ENCODE measurements around the gene FRK.
A peak's percentile ranks its signal among the peaks of the same experiment; 100 is the strongest.

FRK gene

DNA sequence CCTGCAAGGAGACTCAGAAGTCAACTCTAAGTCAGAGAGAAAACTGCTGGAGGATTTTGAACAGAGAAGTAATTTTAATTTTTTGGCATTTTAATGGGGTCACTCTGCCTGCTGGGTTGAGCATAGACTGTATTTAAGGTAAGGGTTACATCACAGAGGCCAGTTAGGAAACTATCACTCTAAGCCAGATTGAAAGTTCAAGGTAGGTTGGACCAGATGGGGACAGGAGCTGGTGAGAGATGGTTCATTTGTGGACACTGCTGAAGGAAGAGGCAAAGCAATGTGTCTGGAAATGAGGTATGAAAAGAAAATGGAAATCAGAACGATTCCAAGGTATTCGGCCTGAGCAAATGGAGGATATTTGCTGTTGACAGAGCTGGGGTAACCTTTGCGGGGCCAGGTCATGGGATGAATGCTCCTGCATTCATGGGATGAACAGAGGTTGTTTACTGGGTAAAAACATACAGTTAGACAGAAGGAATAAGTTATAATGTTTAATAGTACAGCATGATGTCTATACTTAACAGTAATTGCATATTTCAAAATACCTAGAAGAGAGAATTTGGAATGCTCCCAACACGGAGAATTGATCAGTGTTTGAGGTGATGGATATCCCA lies 26.9 kb downstream of the FRK start:
- DNase-seq, result no peak

DNA sequence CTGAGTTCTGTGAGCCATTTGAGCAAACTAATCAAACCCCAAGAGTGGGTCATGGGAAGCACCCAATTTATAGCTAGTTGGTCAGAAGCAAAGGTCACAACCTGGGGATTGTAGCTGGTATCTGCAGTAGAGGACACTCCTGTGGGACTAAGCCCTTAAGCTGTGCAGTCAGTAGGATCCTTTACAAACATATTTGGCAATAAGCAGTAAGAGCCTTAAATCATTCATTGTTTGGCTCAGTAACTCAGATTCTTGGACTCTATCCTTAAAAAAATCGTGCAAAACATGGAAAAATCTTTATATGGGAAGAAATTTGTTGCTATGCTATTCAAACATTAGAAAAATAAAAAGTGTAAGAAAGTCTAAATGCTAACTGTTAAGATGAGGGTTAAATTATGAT lies 29.9 kb downstream of the FRK start:
- DNase-seq, result no peak

DNA sequence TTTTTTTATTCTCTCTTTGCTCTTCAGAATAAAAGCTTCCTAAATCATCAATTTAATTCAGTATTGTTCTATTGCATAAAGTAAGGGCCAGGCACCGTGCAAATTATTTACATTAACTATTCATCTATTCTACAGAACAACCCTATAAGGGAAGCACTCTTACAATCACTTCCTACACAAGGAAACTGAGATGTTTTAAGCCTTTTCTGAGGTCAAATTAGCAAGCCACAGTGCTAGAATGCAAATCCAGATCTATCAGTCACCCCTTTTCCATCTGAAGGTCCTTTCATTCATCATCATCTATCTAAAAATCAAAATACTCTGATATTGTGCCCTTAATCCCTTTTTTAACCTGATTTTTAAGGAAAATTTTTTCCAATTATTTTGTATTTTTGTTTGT lies 31.2 kb downstream of the FRK start:
- DNase-seq, result no peak

DNA sequence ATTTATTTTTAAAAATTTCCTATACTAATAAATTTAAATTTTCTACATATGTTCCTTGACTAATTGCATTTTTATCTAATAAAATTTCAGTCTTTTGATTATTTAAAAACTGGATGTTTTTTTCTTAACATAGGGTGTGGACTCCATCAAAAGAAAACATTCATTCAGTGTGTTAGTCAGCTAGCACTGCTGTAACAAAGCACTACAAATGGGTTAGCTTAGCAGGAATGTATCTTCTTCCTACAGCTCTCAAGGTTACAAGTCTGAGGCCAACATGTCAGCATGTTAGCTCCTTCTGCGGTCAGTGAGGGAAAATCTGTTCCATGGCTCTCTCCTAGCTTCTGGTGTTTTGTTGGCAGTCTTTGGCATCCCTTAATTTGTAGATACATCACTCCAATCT lies 32.5 kb downstream of the FRK start:
- DNase-seq, result no peak

DNA sequence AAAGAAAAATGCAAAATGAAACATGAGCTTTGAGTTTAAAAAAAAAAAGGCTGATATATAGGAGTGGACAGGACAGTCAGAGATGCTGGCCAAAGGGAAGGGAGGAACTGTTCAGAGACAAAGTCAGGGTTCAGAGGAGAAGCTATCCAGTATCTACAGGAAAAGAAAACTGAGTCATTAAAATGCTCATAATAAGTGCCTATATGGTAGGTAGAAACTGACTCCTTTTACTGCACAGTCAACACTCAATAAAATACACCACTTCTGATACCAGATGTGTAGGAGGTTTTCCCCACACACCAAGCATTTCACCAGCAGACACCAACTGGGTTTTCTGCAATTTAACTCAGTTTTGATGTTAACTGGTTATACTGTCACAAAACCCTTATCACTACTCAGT lies 32.9 kb downstream of the FRK start:
- no peak for DNase-seq

DNA sequence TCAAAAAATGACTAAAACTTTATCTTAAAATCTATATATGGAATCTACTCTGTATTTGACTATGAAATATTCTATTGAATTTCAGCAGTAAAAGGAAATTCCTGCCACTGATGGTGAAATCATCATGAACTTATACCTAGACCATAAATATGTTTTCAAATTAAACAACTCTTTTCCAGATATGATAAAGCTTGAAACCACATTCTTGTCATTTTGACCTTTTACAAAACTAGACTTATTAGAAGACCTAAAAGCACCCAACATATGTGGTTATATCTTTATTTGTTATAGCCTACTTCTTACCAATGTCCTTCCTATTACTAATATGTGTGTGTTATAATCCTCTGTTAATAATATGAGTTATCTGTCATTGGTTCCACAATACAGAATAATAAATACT lies 35.3 kb downstream of the FRK start:
- DNase-seq, result no peak

DNA sequence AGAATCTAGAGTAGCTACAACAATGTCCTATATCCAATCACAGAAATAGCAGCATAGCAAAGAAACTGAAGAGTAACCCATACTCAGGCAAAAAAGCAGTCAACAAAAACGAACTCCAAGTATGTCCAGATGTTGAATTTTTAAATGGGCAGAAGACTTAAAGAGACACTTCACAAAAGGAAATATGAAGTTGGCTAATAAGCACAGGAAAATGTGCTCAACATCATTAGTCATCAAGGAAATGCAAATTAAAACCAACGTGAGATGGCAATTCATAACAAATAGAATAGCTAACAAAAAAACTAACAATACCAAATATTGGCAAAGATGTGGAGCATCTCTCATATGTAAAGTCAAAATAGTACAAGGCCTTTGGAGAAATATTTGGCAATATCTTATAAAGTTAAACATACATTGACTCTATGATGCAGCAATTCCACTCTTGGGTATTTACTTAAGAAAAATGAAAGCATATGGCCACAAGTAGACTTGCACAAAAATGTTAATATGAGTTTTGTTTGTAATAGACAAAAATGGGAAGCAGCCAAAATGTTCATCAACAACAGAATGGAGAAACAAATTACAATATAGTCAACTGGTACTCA lies 37.7 kb downstream of the FRK start:
- DNase-seq, result peak; percentile 17

DNA sequence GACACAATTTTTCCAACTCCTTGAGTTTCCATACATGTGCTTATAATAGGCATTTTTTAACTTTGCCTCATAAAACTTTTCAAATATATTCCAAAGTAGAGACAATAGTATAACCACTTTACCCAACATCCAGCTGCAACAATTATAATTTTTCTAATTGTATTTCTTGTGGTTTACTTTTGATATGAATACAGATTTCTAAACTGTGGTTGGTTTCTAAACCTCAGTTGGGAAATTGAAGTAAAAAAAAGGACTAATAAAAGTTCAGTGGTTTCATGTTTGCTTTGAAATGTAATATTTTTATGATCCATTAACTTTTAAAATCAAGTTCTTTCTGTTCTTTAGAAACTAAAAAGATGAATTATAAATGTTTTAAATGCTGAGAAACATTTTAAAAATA lies 40.0 kb downstream of the FRK start:
- DNase-seq, result no peak

DNA sequence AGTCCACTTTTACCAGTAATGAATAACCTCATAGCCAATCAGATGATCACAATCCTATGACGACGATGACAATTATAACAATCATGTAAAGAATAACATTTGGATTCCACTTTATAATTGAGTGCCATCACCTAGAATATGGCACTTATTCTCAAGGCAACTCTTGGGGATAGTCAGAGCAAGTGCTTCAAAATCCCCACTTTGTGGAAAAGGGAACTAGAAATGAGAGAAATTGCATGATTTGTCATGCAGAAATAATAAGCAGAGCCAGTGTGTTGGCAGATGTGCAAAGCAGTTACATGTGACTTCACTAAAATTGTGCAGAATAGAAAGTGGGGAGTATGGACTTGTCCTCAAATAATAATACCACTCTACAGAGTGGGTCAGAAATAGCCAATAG lies 41.3 kb downstream of the FRK start:
- DNase-seq, result no peak

DNA sequence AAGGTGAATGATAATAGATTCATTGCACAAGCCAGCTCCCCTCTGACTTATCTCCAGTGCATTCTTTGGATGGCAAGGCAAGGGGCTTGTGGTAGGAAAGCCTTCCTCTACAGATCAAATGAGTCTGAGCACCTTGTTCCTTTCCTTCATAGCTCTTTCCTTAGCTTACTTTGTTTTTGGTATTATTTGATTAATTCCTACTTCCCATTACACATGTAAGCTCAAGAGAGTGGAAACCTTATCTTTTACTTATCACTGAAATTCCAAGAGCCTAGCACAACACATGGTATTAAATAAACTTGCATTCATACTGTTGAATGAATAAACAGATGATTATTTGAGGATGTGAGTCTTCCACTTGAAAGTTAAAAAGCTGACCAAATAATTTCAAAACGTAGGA lies 41.7 kb downstream of the FRK start:
- DNase-seq, result no peak

DNA sequence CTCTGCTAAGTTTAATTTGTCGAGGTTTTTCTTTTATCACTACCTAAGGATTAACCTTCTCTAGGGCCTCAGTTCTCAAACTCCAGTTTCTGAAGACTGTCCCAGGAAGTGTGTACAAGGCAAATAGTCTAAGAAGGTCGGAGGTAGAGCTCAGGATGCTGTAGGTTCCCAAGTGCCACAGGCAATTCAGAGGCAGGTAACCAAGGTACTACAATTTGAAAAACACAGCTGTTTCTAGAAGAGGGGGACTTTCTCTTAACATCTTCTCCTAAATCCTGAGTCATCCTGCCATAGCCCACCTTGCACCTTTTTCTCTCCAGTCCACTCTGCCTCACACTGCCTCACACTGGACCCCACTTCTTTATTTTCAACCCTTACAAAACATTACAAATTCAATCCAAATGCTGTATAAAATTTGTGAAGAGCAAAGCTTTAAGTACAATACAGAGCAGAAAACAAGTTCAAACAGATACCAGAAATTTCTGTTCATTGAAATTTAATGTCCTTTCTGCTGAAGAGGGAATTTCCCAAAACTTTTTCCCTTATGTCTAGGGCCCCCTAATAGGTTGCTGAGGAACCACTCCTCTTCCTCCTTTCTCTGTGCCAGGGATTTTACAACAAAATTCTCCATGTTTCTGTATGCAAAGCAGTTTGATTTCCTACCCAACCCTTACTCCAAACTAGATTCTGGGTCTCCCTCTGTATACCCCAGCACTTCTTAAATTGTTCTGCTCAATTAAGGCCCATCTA lies 43.0 kb downstream of the FRK start:
- no peak for DNase-seq

DNA sequence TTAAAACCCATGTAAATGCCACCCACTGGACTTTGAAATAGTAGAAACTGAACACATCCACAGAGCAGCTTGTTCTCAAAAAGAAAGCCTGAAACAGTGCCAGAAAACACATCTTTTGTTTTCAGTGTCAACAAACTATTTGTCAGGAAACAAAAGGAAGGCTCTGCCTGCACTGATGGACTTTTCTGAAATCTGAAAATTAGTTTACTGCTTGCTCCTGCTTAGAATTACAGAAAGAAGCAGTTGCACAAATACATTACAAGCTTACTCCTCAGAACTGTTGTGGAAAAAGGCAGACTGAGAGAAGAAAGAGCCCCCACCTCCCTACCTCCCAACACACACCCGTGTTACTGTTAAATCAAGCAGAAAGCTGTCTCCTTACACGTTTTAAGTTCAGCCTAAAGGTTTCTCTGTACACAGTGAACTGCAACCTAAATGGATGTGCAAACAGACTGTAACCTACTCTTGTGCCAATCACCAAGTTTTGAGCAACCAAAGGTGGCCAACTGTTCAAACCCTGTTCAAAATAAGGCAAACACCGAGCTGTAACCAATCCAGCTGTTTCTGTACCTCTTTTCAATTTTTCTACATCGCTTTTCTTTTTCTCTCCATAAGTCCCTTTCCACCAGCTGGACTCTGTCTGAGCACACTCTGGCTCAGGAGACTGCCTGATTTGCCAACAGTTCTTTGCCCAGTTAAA lies 43.7 kb downstream of the FRK start:
- peak; percentile 32 for DNase-seq

DNA sequence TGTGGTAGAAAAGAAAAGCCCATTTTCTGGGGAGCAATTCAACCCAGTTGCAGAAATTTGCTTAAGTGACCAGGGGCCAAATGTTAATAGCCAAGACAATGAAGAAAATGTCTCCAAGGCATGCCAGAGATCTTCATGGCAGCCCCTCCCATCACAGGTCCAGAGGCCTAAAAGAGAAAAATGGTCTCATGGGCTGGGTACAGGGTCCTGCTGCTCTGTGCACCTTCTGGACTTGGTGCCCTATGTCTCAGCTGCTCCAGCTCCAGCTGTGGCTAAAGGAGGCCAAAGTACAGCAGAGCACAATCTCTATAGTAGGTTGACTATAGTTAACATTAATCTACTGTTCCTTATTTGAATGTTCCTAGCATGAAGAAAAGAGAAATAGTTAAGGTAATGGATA lies 44.7 kb downstream of the FRK start:
- no peak for DNase-seq

DNA sequence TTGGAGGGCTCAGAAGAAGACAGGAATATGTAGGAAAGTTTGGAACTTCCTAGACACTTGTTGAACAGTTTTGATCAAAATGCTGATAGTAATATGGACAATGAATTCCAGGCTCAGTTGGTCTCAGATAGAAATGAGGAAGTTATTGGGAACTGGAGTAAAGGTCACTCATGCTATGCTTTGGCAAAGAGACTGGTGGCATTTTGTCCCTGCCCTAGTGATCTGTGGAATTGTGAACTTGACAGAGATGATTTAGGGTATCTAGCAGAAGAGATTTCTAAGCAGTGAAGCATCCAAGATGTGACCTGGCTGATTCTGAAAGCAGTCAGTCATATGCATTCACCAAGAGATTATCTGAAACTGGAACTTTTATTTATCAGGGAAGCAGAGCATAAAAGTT lies 45.1 kb downstream of the FRK start:
- DNase-seq, result no peak

DNA sequence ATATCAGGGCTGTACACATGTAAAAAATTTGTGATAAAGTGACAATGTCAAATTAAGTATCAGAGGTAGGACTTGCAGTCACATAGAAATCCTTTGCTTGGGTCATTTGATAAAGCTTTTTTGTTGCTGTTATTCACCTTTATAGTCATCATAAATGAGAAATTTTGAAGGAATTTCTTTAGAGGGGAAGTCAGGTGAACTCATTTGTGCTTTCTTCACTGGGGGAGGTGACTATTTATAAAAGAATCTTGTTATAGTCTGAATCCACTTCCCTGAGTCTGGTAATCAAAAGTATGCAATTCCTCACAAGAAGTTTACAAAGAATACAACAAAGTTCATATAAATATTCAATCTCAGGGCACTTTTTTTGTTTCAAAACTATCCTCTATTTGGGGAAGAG lies 47.7 kb downstream of the FRK start:
- no peak for DNase-seq

DNA sequence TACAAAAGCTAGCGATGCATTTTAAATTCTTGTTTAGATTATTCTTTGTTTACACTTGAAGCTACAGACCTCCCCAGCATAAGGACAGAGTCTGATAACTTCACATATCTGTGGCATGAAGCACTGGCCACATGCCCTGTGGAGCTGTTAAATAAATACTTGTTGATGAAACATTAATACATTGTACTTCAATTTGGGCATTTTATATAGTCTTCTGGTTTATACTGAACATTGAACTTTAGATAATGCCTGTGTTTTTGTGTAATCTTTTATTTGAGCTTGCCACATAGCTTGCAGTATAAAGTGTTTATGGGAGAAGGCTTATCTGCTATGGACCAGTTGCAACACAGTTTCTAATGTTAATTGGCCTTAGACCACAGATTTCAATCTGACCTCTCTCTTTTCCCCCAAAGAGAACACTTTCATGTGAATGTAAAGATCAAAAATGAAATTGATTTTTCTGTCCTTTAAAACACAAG lies 48.2 kb downstream of the FRK start:
- no peak for DNase-seq

DNA sequence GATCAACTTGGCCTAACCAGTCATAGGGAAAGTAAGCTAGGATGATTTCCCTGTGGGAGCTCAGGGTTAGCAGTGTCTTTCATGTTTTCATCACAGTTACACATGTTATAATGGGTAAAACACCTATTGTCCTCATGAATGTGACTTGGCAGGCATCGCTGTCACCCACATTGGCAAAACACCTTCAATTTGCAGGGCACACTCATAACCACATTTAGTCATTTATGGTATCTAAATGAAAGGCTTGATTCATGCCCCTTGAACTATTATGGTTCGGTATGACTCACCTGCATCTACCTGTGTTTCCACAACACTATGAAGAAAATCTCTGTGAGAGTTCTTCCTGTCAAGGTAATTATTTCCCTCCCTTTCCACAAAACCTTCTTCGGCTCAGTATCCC lies 49.2 kb downstream of the FRK start:
- no peak for DNase-seq

DNA sequence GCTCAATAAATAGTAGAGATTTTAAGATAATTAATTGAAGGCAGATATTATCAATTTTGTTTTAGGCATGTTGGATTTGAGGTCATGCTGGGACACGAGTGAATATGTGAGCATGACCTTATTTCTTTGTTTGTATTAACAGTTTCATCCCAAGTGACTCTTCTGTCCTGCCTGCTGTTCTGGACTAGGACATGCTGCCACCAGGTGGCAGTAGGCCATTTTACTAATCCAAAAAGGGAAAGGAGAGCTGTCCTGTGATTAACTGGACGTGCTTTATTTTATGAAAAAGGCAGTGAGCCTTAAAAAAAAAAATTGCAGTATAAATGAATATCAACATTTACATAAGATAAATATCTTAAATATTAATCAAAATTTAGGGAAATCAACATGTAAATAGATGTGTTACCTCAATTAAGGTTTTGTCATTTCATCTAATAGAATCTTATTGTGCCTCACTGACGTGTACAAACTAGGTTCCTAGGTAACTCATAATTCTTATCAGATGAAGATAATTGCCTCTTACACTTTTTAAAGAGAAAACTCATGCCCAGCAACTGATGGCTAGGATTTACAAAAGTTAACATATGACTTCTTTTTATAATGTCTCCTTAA lies 49.8 kb downstream of the FRK start:
- peak; percentile 81 for DNase-seq

DNA sequence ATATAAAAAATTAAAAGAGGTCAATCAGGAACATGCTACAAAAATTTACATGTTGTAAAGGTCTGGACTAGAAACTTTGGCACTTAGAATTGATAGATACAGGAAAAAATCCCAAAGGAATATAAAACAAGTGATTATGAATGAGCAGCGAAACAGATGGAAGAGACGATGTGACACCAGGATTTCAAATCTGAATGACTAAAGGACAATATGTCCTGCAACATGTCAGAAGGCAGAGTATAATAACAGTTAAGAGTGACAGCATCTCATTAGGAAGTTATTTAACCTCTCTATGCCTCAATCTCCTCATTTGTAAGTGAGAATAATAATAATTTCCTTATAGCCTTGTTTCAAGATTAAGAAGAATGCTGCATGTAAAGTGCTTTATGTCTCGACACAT lies 50.3 kb downstream of the FRK start:
- DNase-seq, result no peak

DNA sequence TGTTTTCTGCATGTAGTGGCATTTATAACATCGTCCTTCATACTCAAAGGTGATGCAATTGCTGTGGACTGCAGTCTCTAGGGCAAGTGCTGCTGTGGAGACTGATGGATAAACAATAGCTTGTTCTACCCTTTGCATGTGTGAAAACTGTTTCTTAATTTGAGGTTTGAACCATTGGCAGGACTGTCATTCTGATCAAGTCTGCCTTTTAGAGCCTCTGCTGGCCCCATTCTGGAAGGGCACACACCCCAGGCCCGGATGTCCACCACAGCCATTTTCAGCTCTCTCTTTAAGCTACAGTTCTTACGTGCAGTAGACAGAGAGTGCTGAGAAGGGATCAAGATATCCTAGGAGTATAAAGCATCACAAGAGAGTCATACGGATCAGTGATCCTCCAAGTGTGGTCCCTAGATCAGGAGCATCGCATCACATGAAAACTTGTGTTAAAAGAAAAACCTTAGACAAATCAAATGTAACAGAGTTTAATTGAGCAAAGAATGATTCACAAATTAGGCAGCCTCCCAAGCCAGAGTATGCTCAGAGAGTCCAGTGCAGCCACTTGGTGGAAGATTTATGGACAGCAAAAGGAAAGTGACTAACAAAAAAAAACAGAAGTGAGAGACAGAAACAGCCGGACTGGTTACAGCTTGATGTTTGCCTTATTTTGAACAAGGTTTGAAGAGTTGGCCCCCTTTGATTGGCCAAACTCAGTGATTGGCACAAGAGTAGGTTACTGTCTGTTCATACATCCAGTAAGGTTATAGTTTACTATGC lies 52.0 kb downstream of the FRK start:
- DNase-seq, result peak; percentile 60

DNA sequence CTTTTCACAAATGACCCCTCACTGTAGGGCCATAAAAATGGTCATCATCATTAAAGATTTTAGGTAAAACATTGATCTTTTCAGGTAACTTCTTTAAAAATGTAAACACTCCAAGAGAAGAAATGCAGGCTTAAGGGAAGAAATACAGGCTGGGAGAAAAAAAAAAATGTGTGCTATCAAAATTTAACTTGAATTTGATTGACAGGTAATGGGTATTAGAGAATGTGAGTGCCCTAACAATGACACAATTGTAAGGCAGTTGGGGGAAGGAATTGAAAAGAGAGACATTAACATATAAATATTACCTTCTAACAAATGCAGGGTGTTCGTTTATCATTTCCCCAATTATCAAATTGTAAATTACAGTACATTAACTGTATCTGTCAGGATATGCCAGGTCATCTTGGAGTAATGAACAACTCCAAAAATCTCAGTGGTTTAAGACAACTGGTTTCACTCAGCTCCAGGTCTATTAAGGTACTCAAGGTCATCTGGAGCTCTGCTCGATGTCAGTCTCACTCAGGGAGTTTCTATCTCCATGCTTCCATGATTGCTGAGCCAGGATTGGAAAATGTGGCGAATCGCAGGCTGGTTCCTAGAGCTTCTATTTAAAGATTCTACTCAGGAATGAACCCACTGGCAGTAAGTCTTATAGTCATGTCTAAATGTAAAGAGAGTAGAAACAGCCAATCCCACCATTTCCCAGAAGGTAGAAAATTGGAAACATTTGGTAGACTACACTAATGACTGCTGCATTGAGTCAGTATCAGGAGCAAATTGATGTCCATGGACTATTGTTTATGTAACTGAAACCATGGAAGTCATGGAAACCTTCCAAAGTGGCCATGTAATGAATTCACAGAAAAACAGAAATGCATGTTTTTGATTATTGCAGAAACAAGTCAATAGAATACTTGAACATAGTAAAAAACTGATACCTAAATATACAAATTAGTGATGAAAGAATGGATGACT lies 55.6 kb downstream of the FRK start:
- peak; percentile 25 for DNase-seq
